IMR-90 (cell line): ENCODE results near the gene COL17A1. TPM values are rescaled to one million over a fixed set of nuclear protein-coding genes. Genes with fewer than 3 reads are reported as not detected.

ENCODE experiments used
- ATAC-seq: fragments of 200-7000 bp; cut with Tn5 transposase; 2 replicates; pipeline ENCODE4 v1.9.1; 2020; ENCODE audit warnings: low read depth, mild to moderate bottlenecking, moderate library complexity
- BruUV-seq: library from RNA; stranded (reverse); fragments of 400-500 nt; replicated peaks from 2 replicates; lab custom pipeline; 2021; lab: Mats Ljungman, UMichigan
- CTCF ChIA-PET: fragments of 300-600 bp; formaldehyde crosslinking; extraction: SDS; loops from one replicate; lab custom pipeline; 2021; ENCODE audit warnings: antibody characterized with exemption; lab: Yijun Ruan, JAX
- POLR2A ChIA-PET: fragments of 300-600 bp; sonication (Branson Sonifier 250); formaldehyde crosslinking; loops from one replicate; lab custom pipeline; 2022; ENCODE audit warnings: antibody characterized with exemption; ENCODE audit not compliant: unreplicated experiment; lab: Charles Lee
- DNase-seq: peaks from one replicate; pipeline ENCODE4 v3.0.0; 2013
- H2AFZ ChIP-seq: replicated peaks from 2 replicates; pipeline ENCODE3; 2013; ENCODE audit warnings: low read length, mild to moderate bottlenecking; ENCODE audit not compliant: poor library complexity
- H2AK5ac ChIP-seq: 2 replicates; pipeline ENCODE4 v1.6.1; 2013; ENCODE audit warnings: low read depth, low read length, inconsistent platforms
- H2AK9ac ChIP-seq: replicated peaks from 2 replicates; pipeline ENCODE3; 2013; ENCODE audit warnings: mild to moderate bottlenecking, low read depth, low read length, moderate library complexity; ENCODE audit not compliant: poor library complexity
- H2BK120ac ChIP-seq: 2 replicates; pipeline ENCODE4 v1.6.1; 2013; ENCODE audit warnings: low read depth, low read length, inconsistent platforms
- H2BK15ac ChIP-seq: 3 replicates; pipeline ENCODE4 v1.6.1; 2013; ENCODE audit warnings: low read depth, low read length, inconsistent platforms
- H2BK20ac ChIP-seq: 2 replicates; pipeline ENCODE4 v1.6.1; 2013; ENCODE audit warnings: low read depth, mild to moderate bottlenecking, inconsistent platforms, low read length, moderate library complexity
- H2BK5ac ChIP-seq: 2 replicates; pipeline ENCODE4 v1.6.1; 2013; ENCODE audit warnings: mild to moderate bottlenecking, low read depth, low read length, inconsistent platforms; ENCODE audit not compliant: poor library complexity, severe bottlenecking
- H3K14ac ChIP-seq: replicated peaks from 2 replicates; pipeline ENCODE4 v1.6.1; 2013; ENCODE audit warnings: low read depth, low read length, inconsistent platforms
- H3K18ac ChIP-seq: 2 replicates; pipeline ENCODE4 v1.6.1; 2013; ENCODE audit warnings: low read depth, low read length, control low read depth
- H3K23ac ChIP-seq: 2 replicates; pipeline ENCODE4 v1.6.1; 2013; ENCODE audit warnings: low read depth, low read length, inconsistent platforms
- H3K27ac ChIP-seq: 2 replicates; pipeline ENCODE4 v1.5.1; 2013; ENCODE audit warnings: mild to moderate bottlenecking, control low read depth, low read length; ENCODE audit not compliant: insufficient read depth
- H3K27me3 ChIP-seq: 2 replicates; pipeline ENCODE4 v1.6.1; 2013; ENCODE audit warnings: low read length; ENCODE audit not compliant: control insufficient read depth, insufficient read depth
- H3K36me3 ChIP-seq: 2 replicates; pipeline ENCODE4 v1.6.1; 2013; ENCODE audit warnings: low read length, mixed read lengths; ENCODE audit not compliant: control insufficient read depth, insufficient read depth
- H3K4ac ChIP-seq: 2 replicates; pipeline ENCODE4 v1.6.1; 2013; ENCODE audit warnings: low read depth, low read length, inconsistent platforms
- H3K4me1 ChIP-seq: 2 replicates; pipeline ENCODE4 v1.6.1; 2013; ENCODE audit warnings: low read length, mixed read lengths; ENCODE audit not compliant: control insufficient read depth, insufficient read depth
- H3K4me2 ChIP-seq: 2 replicates; pipeline ENCODE4 v1.6.1; 2013; ENCODE audit warnings: low read depth, mild to moderate bottlenecking, control low read depth, low read length, moderate library complexity
- H3K4me3 ChIP-seq: 2 replicates; pipeline ENCODE4 v1.5.1; 2013; ENCODE audit warnings: low read depth, mild to moderate bottlenecking, control low read depth, low read length, moderate library complexity; ENCODE audit not compliant: insufficient read depth
- H3K56ac ChIP-seq: 2 replicates; pipeline ENCODE4 v1.6.1; 2013; ENCODE audit warnings: low read length, inconsistent platforms; ENCODE audit not compliant: insufficient read depth; ENCODE audit errors: extremely low read depth
- H3K79me1 ChIP-seq, 2 experiments: 2 replicates each; pipeline ENCODE4 v1.6.1; 2013; ENCODE audit warnings: low read length in 2 of 2, inconsistent platforms in 1 of 2, low read depth in 1 of 2
- H3K9ac ChIP-seq: 2 replicates; pipeline ENCODE4 v1.6.1; 2013; ENCODE audit warnings: low read depth, low read length, control low read depth
- H3K9me1 ChIP-seq: 2 replicates; pipeline ENCODE4 v1.6.1; 2013; ENCODE audit warnings: low read length, inconsistent platforms; ENCODE audit not compliant: insufficient read depth
- H3K9me3 ChIP-seq: 2 replicates; pipeline ENCODE4 v1.6.1; 2013; ENCODE audit warnings: low read length; ENCODE audit not compliant: control insufficient read depth, insufficient read depth
- H4K20me1 ChIP-seq: 2 replicates; pipeline ENCODE4 v1.6.1; 2013; ENCODE audit warnings: low read length, inconsistent platforms; ENCODE audit not compliant: insufficient read depth
- H4K5ac ChIP-seq: 2 replicates; pipeline ENCODE4 v1.6.1; 2013; ENCODE audit warnings: mild to moderate bottlenecking, low read depth, low read length, control low read depth
- H4K8ac ChIP-seq, 2 experiments: 2 replicates each; pipeline ENCODE4 v1.6.1; 2013; ENCODE audit warnings: low read depth in 2 of 2, low read length in 2 of 2, control low read depth in 1 of 2, inconsistent platforms in 1 of 2
- H4K91ac ChIP-seq: 2 replicates; pipeline ENCODE4 v1.6.1; 2013; ENCODE audit warnings: low read depth, low read length, inconsistent platforms; ENCODE audit not compliant: insufficient read depth
- CEBPB ChIP-seq: IDR thresholded peaks from 2 replicates; pipeline ENCODE4 v1.6.1; 2012; ENCODE audit warnings: low read depth, low read length, improper control_type of control experiment
- CHD1 ChIP-seq: IDR thresholded peaks from 2 replicates; pipeline ENCODE4 v1.6.1; 2012; ENCODE audit warnings: low read depth, low read length, improper control_type of control experiment
- FOS ChIP-seq: fragments of 150-350 bp; IDR thresholded peaks from 2 replicates; pipeline ENCODE4 v1.6.1; 2016; ENCODE audit warnings: low read depth, low read length
- RCOR1 ChIP-seq: IDR thresholded peaks from 2 replicates; pipeline ENCODE4 v1.6.1; 2012; ENCODE audit warnings: mild to moderate bottlenecking, low read length, improper control_type of control experiment; ENCODE audit not compliant: insufficient replicate concordance
- WGBS, 2 experiments: methylation state at CpG; one replicate each; pipeline versions ENCODE4 v1.1.5 to v1.1.7; 2013; ENCODE audit warnings: missing lambda C conversion rate in 2 of 2; ENCODE audit not compliant: insufficient read length in 1 of 2; ENCODE audit errors: extremely low coverage in 2 of 2; 5-methylcytosine and 5-hydroxymethylcytosine counted together
- dilution Hi-C: fragments of 300-500 bp; cut with HindIII; formaldehyde crosslinking; loops from one replicate; pipeline ENCODE4 v1.14.3; 2018; ENCODE audit warnings: low sequenced_read_pairs; ENCODE audit not compliant: unreplicated experiment
- in situ Hi-C: fragments of 300-500 bp; cut with MboI; formaldehyde crosslinking; loops from 3 replicates; pipeline ENCODE4 v1.14.3; 2019; ENCODE audit warnings: low sequenced_read_pairs, inconsistent platforms, mixed read lengths
- intact Hi-C: fragments of 100-400 bp; cut with micrococcal nuclease; formaldehyde crosslinking; loops from 2 replicates; pipeline ENCODE4 v1.10.0; 2022
- polyA plus RNA-seq, 3 experiments: library from polyadenylated mRNA; depleted of rRNA; stranded (reverse); fragments of >200 nt; gene quantifications; 2 replicates each; pipeline ENCODE4 v1.2.3, GENCODE V29; 2012; ENCODE audit warnings: low replicate concordance in 1 of 3
- total RNA-seq: library from RNA; depleted of rRNA; stranded (reverse); fragments of >200 nt; gene quantifications from 2 replicates; pipeline ENCODE4 v1.2.3, GENCODE V29; 2012

Gene COL17A1
- total and polyA plus RNA-seq, 2 of the 4 experiments (the other 2 are of a cell fraction), result 0.14 to 0.18 TPM

- no peak overlapping the region for H3K4ac ChIP-seq
- BruUV-seq, result no TSS peak
- DNase-seq (no peak), ATAC-seq (no peak)
- no peak overlapping the region for H2BK15ac ChIP-seq
- no peak overlapping the region for H3K9ac ChIP-seq
- no peak overlapping the region for H3K4me3 ChIP-seq
- 0% methylated on average over 1 of the region's 6 CpGs; no CpG with 5 or more reads in 1 of the 2 experiments for WGBS, 2 experiments
- H4K5ac ChIP-seq, result no peak overlapping the region
- H3K18ac ChIP-seq, result no peak overlapping the region
- no peaks in the 10 kb centered on the region for H3K27me3 ChIP-seq
- no peak overlapping the region for H3K23ac ChIP-seq
- no peaks in the 10 kb centered on the region for H3K4me1 ChIP-seq
- no peak overlapping the region for H4K91ac ChIP-seq
- H2AK9ac ChIP-seq, result peak overlapping the region; percentile 33
- no peaks in the 10 kb centered on the region for H3K79me1 ChIP-seq
- H3K14ac ChIP-seq, result no peak overlapping the region
- H3K36me3 ChIP-seq, result no peaks in the 10 kb centered on the region
- ChIA-PET CTCF (no interaction called here), POLR2A (no interaction called here)
- no peak overlapping the region for H2AK5ac ChIP-seq
- no peak overlapping the region for H3K4me2 ChIP-seq
- dilution Hi-C loops (no loop called here), intact Hi-C loops (loop anchor here (5.0 kb wide), 1 partner anchor 153 kb away; no protein-coding TSS in a partner anchor), in situ Hi-C loops (loop anchor here (5.0 kb wide), 1 partner anchor 167 kb away; no protein-coding TSS in a partner anchor)
- no peak overlapping the region for H4K8ac ChIP-seq
- no peak overlapping the region for H2BK120ac ChIP-seq
- H2BK5ac ChIP-seq, result no peak overlapping the region
- no peak overlapping the region for H3K56ac ChIP-seq
- no peak overlapping the region for H3K27ac ChIP-seq
- H2AFZ ChIP-seq, result no peak overlapping the region
- H3K9me1 ChIP-seq, result peaks cover 12% of the 10 kb centered on the region; the same call in 1 of the 2 replicates
- TF ChIP-seq FOS, result no peak
- no peak for TF ChIP-seq RCOR1
- no peak for TF ChIP-seq CHD1
- TF ChIP-seq CEBPB, result no peak
- H3K9me3 ChIP-seq, result no peaks in the 10 kb centered on the region
- H2BK20ac ChIP-seq, result no peak overlapping the region
- no peaks in the 10 kb centered on the region for H4K20me1 ChIP-seq
These were observed 45.3 kb downstream of the COL17A1 start for GRCh38 chr10:104040382-104040781.
